Karpas-422 (cell line): Measurements from ENCODE around the gene ACVR2A. TPM values are rescaled to one million over a fixed set of nuclear protein-coding genes. Genes with fewer than 3 reads are reported as not detected.

Experiments
- DNase-seq: peaks from one replicate; pipeline ENCODE4 v3.0.0-alpha.2; 2015
- H2AFZ ChIP-seq: fragments of 200-600 bp; sonication (generic); 2 replicates; pipeline ENCODE4 v1.6.1; 2014; ENCODE audit warnings: antibody characterized with exemption, low read length, mixed read lengths
- H3K27ac ChIP-seq: fragments of 200-600 bp; sonication (generic); 2 replicates; pipeline ENCODE4 v1.5.1; 2014; ENCODE audit warnings: mild to moderate bottlenecking, low read length, moderate library complexity
- H3K27me3 ChIP-seq: fragments of 200-600 bp; sonication (generic); 2 replicates; pipeline ENCODE4 v1.6.1; 2014; ENCODE audit warnings: low read length, mixed read lengths
- H3K36me3 ChIP-seq: fragments of 200-600 bp; sonication (generic); 2 replicates; pipeline ENCODE4 v1.6.1; 2014; ENCODE audit warnings: low read length, mixed read lengths; ENCODE audit not compliant: insufficient read depth
- H3K4me1 ChIP-seq: fragments of 200-600 bp; sonication (generic); 2 replicates; pipeline ENCODE4 v1.6.1; 2014; ENCODE audit warnings: mild to moderate bottlenecking, low read length, mixed read lengths
- H3K4me2 ChIP-seq: fragments of 200-600 bp; sonication (generic); 2 replicates; pipeline ENCODE4 v1.6.1; 2014; ENCODE audit warnings: low read length, low read depth, mild to moderate bottlenecking; ENCODE audit not compliant: poor library complexity, severe bottlenecking
- H3K4me3 ChIP-seq: fragments of 200-600 bp; sonication (generic); 2 replicates; pipeline ENCODE4 v1.5.1; 2014; ENCODE audit warnings: mild to moderate bottlenecking, antibody characterized with exemption, low read length, mixed read lengths
- H3K79me2 ChIP-seq: fragments of 200-600 bp; sonication (generic); 2 replicates; pipeline ENCODE4 v1.6.1; 2014; ENCODE audit warnings: mild to moderate bottlenecking, low read length, mixed read lengths
- H3K9ac ChIP-seq: fragments of 200-600 bp; sonication (generic); 2 replicates; pipeline ENCODE4 v1.6.0; 2014; ENCODE audit warnings: low read length
- H3K9me2 ChIP-seq: fragments of 200-600 bp; sonication (generic), shearing (Covaris generic); replicated peaks from 2 replicates; pipeline ENCODE4 v1.6.0; 2014; ENCODE audit warnings: mild to moderate bottlenecking, low read length, moderate library complexity; ENCODE audit not compliant: insufficient read depth
- H3K9me3 ChIP-seq: fragments of 300-700, 200-600 bp; sonication (generic); 2 replicates; pipeline ENCODE4 v1.6.1; 2014; ENCODE audit warnings: low read length, mixed read lengths
- H4K20me1 ChIP-seq: fragments of 200-600 bp; sonication (generic); 2 replicates; pipeline ENCODE4 v1.6.1; 2014; ENCODE audit warnings: mild to moderate bottlenecking, antibody characterized with exemption, low read length, low read depth; ENCODE audit not compliant: insufficient read depth
- total RNA-seq: library from RNA; depleted of rRNA; stranded (reverse); fragments of >200 nt; shearing (Covaris generic); gene quantifications from 2 replicates; pipeline ENCODE4 v1.2.3, GENCODE V29; 2014; ENCODE audit warnings: low replicate concordance

Gene ACVR2A
- total RNA-seq, 1 experiment from 2014 or later, result 2.6 TPM

GRCh38 chr2:147826278-147827087 is 18.3 kb upstream of the ACVR2A start:
- Histone ChIP-seq H3K27me3 (no peaks in the 10 kb centered on the region), H4K20me1 (no peaks in the 10 kb centered on the region), H3K79me2 (no peaks in the 10 kb centered on the region), H2AFZ (no peak overlapping the region), H3K27ac (no peak overlapping the region), H3K36me3 (no peaks in the 10 kb centered on the region), H3K4me1 (no peaks in the 10 kb centered on the region), H3K9me3 (no peaks in the 10 kb centered on the region), H3K4me2 (no peak overlapping the region), H3K9ac (no peak overlapping the region), H3K9me2 (no peaks in the 10 kb centered on the region), H3K4me3 (no peak overlapping the region)
- no peak for DNase-seq

DNA sequence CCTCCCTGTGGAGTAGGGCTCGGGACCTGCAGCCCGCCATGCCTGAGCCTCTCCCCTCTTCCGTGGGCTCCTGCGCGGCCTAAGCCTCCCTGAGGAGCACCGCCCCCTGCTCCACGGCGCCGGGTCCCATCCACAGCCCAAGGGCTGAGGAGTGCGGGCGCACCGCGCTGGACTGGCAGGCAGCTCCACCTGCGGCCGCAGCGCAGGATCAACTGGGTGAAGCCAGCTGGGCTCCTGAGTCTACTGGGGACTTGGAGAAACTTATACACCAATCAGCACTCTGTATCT is 17.8 kb upstream of the ACVR2A start:
- Histone ChIP-seq H3K27me3 (no peaks in the 10 kb centered on the region), H3K27ac (no peak overlapping the region), H3K79me2 (no peaks in the 10 kb centered on the region), H3K9me2 (no peaks in the 10 kb centered on the region), H2AFZ (no peak overlapping the region), H3K9ac (no peak overlapping the region), H4K20me1 (no peaks in the 10 kb centered on the region), H3K4me1 (no peaks in the 10 kb centered on the region), H3K36me3 (no peaks in the 10 kb centered on the region), H3K4me2 (no peak overlapping the region), H3K4me3 (no peak overlapping the region), H3K9me3 (no peaks in the 10 kb centered on the region)
- no peak for DNase-seq

DNA sequence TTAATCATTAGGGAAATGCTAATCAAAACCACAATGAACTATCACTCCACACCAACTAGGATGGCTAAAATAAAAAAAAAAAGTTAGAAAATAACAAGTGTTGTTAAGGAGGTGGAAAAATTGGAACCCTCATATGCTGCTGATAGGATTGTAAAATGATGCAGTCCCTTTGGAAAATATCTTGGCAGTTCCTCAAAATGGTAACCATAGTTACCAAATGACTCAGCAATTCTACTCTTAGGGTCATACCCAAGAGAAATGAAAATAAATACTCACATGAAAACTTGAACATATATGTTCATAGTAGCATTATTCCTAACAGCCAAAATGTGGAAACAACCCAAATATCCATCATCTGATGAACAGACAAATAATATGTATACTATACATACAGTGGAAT is 15.7 kb upstream of the ACVR2A start:
- Histone ChIP-seq H3K36me3 (no peaks in the 10 kb centered on the region), H3K79me2 (no peaks in the 10 kb centered on the region), H3K9me2 (no peaks in the 10 kb centered on the region), H4K20me1 (no peaks in the 10 kb centered on the region), H3K27ac (no peak overlapping the region), H3K9me3 (no peaks in the 10 kb centered on the region), H3K4me3 (no peak overlapping the region), H3K9ac (no peak overlapping the region), H3K27me3 (no peaks in the 10 kb centered on the region), H3K4me1 (no peaks in the 10 kb centered on the region), H2AFZ (no peak overlapping the region), H3K4me2 (no peak overlapping the region)
- DNase-seq, result no peak

GRCh38 chr2:147836099-147836498 is 8.7 kb upstream of the ACVR2A start:
- no peaks in the 10 kb centered on the region for H4K20me1 ChIP-seq

GRCh38 chr2:147843391-147843863 is 1.4 kb upstream of the ACVR2A start:
- H3K36me3 ChIP-seq, result no peaks in the 10 kb centered on the region
- H3K9ac ChIP-seq, result peak overlapping the region; percentile 86
- peaks cover 11% of the 10 kb centered on the region; the same call in 1 of the 2 replicates for H4K20me1 ChIP-seq
- H3K27ac ChIP-seq, result no peak overlapping the region
- H3K9me2 ChIP-seq, result no peaks in the 10 kb centered on the region
- no peaks in the 10 kb centered on the region for H3K9me3 ChIP-seq
- H3K79me2 ChIP-seq, result no peaks in the 10 kb centered on the region
- DNase-seq, result no peak
- peak overlapping the region; percentile 87 for H3K4me3 ChIP-seq
- peak overlapping the region; percentile 95 for H2AFZ ChIP-seq
- H3K4me1 ChIP-seq, result peaks cover 23% of the 10 kb centered on the region
- no peaks in the 10 kb centered on the region for H3K27me3 ChIP-seq
- peak overlapping the region; percentile 91 for H3K4me2 ChIP-seq

More at GRCh38 chr2:147836099-147836498, 8.7 kb upstream of the ACVR2A start:
- H3K9me2 ChIP-seq, result no peaks in the 10 kb centered on the region
- H2AFZ ChIP-seq, result no peak overlapping the region
- no peaks in the 10 kb centered on the region for H3K36me3 ChIP-seq
- no peaks in the 10 kb centered on the region for H3K9me3 ChIP-seq
- DNase-seq, result no peak
- no peak overlapping the region for H3K9ac ChIP-seq
- H3K27me3 ChIP-seq, result no peaks in the 10 kb centered on the region
- no peak overlapping the region for H3K4me2 ChIP-seq
- H3K27ac ChIP-seq, result no peak overlapping the region
- H3K79me2 ChIP-seq, result no peaks in the 10 kb centered on the region
- no peaks in the 10 kb centered on the region for H3K4me1 ChIP-seq
- no peak overlapping the region for H3K4me3 ChIP-seq

DNA sequence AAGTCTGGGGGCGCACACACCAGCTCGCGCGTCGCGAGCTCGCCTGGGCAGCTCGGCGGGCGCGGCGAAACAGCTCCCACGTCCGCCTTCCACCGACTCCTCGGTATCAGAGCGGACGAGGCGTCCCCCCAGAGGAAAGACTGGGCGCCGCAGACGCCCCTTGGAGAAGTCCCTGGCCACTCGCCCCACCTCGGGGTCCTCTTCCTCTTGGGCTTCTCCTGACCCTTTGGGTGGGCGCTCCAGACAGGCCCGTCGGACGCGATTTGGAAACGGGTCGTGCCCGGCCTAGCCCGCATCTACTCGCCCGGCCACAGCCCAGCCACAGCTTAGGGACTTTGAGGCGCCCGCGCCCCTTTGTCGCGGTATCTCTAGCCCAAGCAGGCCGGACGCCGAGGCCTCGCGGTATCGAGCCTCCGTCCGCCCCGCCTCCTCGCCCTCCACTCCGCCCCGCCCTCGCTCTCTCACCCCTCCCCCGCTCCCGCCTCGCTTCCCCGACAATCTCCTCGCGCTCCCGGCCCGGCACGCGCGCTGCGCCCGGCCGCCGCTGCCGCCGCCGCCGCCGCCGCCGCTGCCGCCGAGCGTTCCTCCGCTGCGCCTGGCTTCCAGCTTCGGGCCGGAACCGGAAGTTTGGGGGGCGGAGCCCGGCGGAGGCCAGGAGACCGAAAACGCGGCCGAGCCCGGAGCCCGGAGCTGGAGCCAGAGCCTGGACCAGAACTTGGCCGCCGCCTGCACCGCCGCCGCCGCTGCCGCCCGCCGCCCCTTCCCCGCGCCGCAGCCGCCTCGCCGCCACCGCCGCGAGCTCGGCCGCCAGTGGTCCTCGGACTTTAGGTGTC is 749 bp upstream of the ACVR2A start:
- Histone ChIP-seq H3K36me3 (no peaks in the 10 kb centered on the region), H3K9me2 (no peaks in the 10 kb centered on the region), H4K20me1 (peaks cover 13% of the 10 kb centered on the region; the same call in 1 of the 2 replicates), H3K27ac (no peak overlapping the region), H3K79me2 (no peaks in the 10 kb centered on the region), H3K4me2 (peak overlapping the region; percentile 92), H3K9ac (peak overlapping the region; percentile 86), H3K4me1 (peaks cover 23% of the 10 kb centered on the region), H2AFZ (peak overlapping the region; percentile 95), H3K4me3 (peak overlapping the region; percentile 87), H3K9me3 (no peaks in the 10 kb centered on the region), H3K27me3 (no peaks in the 10 kb centered on the region)
- DNase-seq, result peak; percentile 96

GRCh38 chr2:147845411-147845971 is 662 bp downstream of the ACVR2A start:
- H3K9me3 ChIP-seq, result no peaks in the 10 kb centered on the region
- no peak overlapping the region for H2AFZ ChIP-seq
- peak; percentile 57 for DNase-seq
- H3K36me3 ChIP-seq, result no peaks in the 10 kb centered on the region
- peaks cover 23% of the 10 kb centered on the region for H3K4me1 ChIP-seq
- H3K4me3 ChIP-seq, result peak overlapping the region; percentile 77
- H3K9ac ChIP-seq, result peak overlapping the region; percentile 86
- no peak overlapping the region for H3K27ac ChIP-seq
- H3K9me2 ChIP-seq, result no peaks in the 10 kb centered on the region
- H4K20me1 ChIP-seq, result peaks cover 16% of the 10 kb centered on the region; the same call in 1 of the 2 replicates
- peak overlapping the region; percentile 92 for H3K4me2 ChIP-seq
- H3K27me3 ChIP-seq, result no peaks in the 10 kb centered on the region
- H3K79me2 ChIP-seq, result no peaks in the 10 kb centered on the region
